ENCODE results near the gene FLOT1. TPM values are rescaled to one million over a fixed set of nuclear protein-coding genes. Genes with fewer than 3 reads are reported as not detected.

The FLOT1 gene
- total and polyA plus RNA-seq, 2 of the 13 experiments (the other 11 are each of a cell fraction or from before 2014, with no cell fraction given) = 82.3 to 130 TPM

GRCh38 chr6:30678964-30679726, 63.3 kb downstream of the FLOT1 start (continued):
- TF ChIP-seq ZNF792 (CRISPR knock-in tag; IDR thresholded peaks at IDR 0.05) = peak; percentile 42; the same call in 1 of the 2 replicates
- no peak for TF ChIP-seq ZIK1 (CRISPR knock-in tag; IDR thresholded peaks at IDR 0.05; ENCODE audit: borderline replicate concordance, low read depth)
- TF ChIP-seq GABPA (IDR thresholded peaks at IDR 0.05; ENCODE audit: low read depth, low read length) = no peak
- TF ChIP-seq GABPA (CRISPR knock-in tag; IDR thresholded peaks at IDR 0.05; ENCODE audit: low read depth) = no peak
- TF ChIP-seq, protein P1, sequence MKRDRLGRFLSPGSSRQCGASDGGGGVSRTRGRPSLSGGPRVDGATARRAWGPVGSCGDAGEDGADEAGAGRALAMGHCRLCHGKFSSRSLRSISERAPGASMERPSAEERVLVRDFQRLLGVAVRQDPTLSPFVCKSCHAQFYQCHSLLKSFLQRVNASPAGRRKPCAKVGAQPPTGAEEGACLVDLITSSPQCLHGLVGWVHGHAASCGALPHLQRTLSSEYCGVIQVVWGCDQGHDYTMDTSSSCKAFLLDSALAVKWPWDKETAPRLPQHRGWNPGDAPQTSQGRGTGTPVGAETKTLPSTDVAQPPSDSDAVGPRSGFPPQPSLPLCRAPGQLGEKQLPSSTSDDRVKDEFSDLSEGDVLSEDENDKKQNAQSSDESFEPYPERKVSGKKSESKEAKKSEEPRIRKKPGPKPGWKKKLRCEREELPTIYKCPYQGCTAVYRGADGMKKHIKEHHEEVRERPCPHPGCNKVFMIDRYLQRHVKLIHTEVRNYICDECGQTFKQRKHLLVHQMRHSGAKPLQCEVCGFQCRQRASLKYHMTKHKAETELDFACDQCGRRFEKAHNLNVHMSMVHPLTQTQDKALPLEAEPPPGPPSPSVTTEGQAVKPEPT (CRISPR knock-in tag; IDR thresholded peaks at IDR 0.05; ENCODE audit: low read depth) = no peak
- TF ChIP-seq, protein P2, sequence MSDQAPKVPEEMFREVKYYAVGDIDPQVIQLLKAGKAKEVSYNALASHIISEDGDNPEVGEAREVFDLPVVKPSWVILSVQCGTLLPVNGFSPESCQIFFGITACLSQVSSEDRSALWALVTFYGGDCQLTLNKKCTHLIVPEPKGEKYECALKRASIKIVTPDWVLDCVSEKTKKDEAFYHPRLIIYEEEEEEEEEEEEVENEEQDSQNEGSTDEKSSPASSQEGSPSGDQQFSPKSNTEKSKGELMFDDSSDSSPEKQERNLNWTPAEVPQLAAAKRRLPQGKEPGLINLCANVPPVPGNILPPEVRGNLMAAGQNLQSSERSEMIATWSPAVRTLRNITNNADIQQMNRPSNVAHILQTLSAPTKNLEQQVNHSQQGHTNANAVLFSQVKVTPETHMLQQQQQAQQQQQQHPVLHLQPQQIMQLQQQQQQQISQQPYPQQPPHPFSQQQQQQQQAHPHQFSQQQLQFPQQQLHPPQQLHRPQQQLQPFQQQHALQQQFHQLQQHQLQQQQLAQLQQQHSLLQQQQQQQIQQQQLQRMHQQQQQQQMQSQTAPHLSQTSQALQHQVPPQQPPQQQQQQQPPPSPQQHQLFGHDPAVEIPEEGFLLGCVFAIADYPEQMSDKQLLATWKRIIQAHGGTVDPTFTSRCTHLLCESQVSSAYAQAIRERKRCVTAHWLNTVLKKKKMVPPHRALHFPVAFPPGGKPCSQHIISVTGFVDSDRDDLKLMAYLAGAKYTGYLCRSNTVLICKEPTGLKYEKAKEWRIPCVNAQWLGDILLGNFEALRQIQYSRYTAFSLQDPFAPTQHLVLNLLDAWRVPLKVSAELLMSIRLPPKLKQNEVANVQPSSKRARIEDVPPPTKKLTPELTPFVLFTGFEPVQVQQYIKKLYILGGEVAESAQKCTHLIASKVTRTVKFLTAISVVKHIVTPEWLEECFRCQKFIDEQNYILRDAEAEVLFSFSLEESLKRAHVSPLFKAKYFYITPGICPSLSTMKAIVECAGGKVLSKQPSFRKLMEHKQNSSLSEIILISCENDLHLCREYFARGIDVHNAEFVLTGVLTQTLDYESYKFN (CRISPR knock-in tag; conservative IDR thresholded peaks at IDR 0.05) = peak; percentile 44
- no peak for TF ChIP-seq DBP (CRISPR knock-in tag; IDR thresholded peaks at IDR 0.05; ENCODE audit: not compliant biosample characterization)
- peak; percentile 92; the same call in 1 of the 2 replicates for TF ChIP-seq KAT7 (CRISPR knock-in tag; IDR thresholded peaks at IDR 0.05; ENCODE audit: borderline replicate concordance)
- TF ChIP-seq JUNB (CRISPR knock-in tag; IDR thresholded peaks at IDR 0.05; ENCODE audit: borderline replicate concordance) = no peak
- peak; percentile 93 for TF ChIP-seq ZNF629 (CRISPR knock-in tag; conservative IDR thresholded peaks at IDR 0.05)
- no peak for TF ChIP-seq FOXP1 (IDR thresholded peaks at IDR 0.05)
- no peak for TF ChIP-seq FOXP1 (CRISPR knock-in tag; IDR thresholded peaks at IDR 0.05)
- TF ChIP-seq NR1H2 (CRISPR knock-in tag; IDR thresholded peaks at IDR 0.05; ENCODE audit: borderline replicate concordance, low read depth) = no peak
- TF ChIP-seq PCBP1 (IDR thresholded peaks at IDR 0.05; ENCODE audit: borderline replicate concordance, low read depth, low read length) = no peak
- no peak for TF ChIP-seq CC2D1A (CRISPR knock-in tag; IDR thresholded peaks at IDR 0.05)
- TF ChIP-seq, protein P3, sequence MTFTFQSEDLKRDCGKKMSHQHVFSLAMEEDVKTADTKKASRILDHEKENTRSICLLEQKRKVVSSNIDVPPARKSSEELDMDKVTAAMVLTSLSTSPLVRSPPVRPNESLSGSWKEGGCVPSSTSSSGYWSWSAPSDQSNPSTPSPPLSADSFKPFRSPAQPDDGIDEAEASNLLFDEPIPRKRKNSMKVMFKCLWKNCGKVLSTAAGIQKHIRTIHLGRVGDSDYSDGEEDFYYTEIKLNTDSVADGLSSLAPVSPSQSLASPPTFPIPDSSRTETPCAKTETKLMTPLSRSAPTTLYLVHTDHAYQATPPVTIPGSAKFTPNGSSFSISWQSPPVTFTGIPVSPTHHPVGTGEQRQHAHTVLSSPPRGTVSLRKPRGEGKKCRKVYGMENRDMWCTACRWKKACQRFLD (CRISPR knock-in tag; IDR thresholded peaks at IDR 0.05; ENCODE audit: borderline replicate concordance) = no peak
- TF ChIP-seq, protein P4, sequence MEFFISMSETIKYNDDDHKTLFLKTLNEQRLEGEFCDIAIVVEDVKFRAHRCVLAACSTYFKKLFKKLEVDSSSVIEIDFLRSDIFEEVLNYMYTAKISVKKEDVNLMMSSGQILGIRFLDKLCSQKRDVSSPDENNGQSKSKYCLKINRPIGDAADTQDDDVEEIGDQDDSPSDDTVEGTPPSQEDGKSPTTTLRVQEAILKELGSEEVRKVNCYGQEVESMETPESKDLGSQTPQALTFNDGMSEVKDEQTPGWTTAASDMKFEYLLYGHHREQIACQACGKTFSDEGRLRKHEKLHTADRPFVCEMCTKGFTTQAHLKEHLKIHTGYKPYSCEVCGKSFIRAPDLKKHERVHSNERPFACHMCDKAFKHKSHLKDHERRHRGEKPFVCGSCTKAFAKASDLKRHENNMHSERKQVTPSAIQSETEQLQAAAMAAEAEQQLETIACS (CRISPR knock-in tag; IDR thresholded peaks at IDR 0.05) = no peak
- no peak; the same call in 1 of the 2 replicates for TF ChIP-seq GATAD2A (CRISPR knock-in tag; IDR thresholded peaks at IDR 0.05)
- no peak for TF ChIP-seq RNF219 (CRISPR knock-in tag; IDR thresholded peaks at IDR 0.05)
